OCI-LY7 (cell line): ENCODE data around the gene RELCH. TPM values are rescaled to one million over a fixed set of nuclear protein-coding genes. Genes with fewer than 3 reads are reported as not detected.

Experiments used
- BruUV-seq: library from RNA; stranded (reverse); fragments of 400-500 nt; replicated peaks from 2 replicates; lab custom pipeline; 2021; lab: Mats Ljungman, UMichigan
- CTCF ChIA-PET: fragments of 300-600 bp; sonication (Branson Sonifier 250); formaldehyde crosslinking; loops from one replicate; lab custom pipeline; 2022; ENCODE audit warnings: antibody characterized with exemption; ENCODE audit not compliant: unreplicated experiment; lab: Charles Lee
- POLR2A ChIA-PET: fragments of 300-600 bp; sonication (Branson Sonifier 250); formaldehyde crosslinking; loops from one replicate; lab custom pipeline; 2022; ENCODE audit warnings: antibody characterized with exemption; lab: Charles Lee
- DNase-seq: peaks from one replicate; pipeline ENCODE4 v3.0.0-alpha.2; 2015; ENCODE audit warnings: low spot score
- H2AFZ ChIP-seq: fragments of 200-600 bp; sonication (generic), shearing (Covaris generic); 2 replicates; pipeline ENCODE4 v1.6.1; 2014; ENCODE audit warnings: mild to moderate bottlenecking, antibody characterized with exemption, low read length, moderate library complexity
- H3K27ac ChIP-seq: fragments of 200-600 bp; sonication (generic); 2 replicates; pipeline ENCODE4 v1.5.1; 2014; ENCODE audit warnings: mixed run types, low read depth, mild to moderate bottlenecking, moderate library complexity, low read length, inconsistent platforms; ENCODE audit not compliant: poor library complexity, severe bottlenecking
- H3K36me3 ChIP-seq: fragments of 200-600 bp; sonication (generic); 2 replicates; pipeline ENCODE4 v1.6.1; 2014; ENCODE audit warnings: mild to moderate bottlenecking, antibody characterized with exemption, low read length, moderate library complexity, mixed read lengths; ENCODE audit not compliant: insufficient read depth
- H3K4me1 ChIP-seq: fragments of 200-600 bp; sonication (generic); 2 replicates; pipeline ENCODE4 v1.5.1; 2014; ENCODE audit warnings: mild to moderate bottlenecking, low read length; ENCODE audit not compliant: insufficient read depth, poor library complexity, severe bottlenecking
- H3K4me2 ChIP-seq: fragments of 200-600 bp; sonication (generic); 2 replicates; pipeline ENCODE4 v1.6.1; 2014; ENCODE audit warnings: mild to moderate bottlenecking, low read length
- H3K4me3 ChIP-seq: fragments of 200-600 bp; sonication (generic); 2 replicates; pipeline ENCODE4 v1.5.1; 2014; ENCODE audit warnings: mild to moderate bottlenecking, low read depth, low read length; ENCODE audit not compliant: poor library complexity, severe bottlenecking
- H3K79me2 ChIP-seq: fragments of 200-600 bp; sonication (generic); 2 replicates; pipeline ENCODE4 v1.6.1; 2016; ENCODE audit warnings: low read depth, mild to moderate bottlenecking, low read length, moderate library complexity, mixed read lengths; ENCODE audit not compliant: insufficient read depth
- H3K9me2 ChIP-seq: fragments of 200-600 bp; sonication (generic); 2 replicates; pipeline ENCODE4 v1.6.1; 2016; ENCODE audit warnings: mild to moderate bottlenecking, low read length, mixed read lengths; ENCODE audit not compliant: insufficient read depth
- H3K9me3 ChIP-seq: fragments of 200-600 bp; sonication (generic); 2 replicates; pipeline ENCODE4 v1.6.1; 2014; ENCODE audit warnings: mild to moderate bottlenecking, mixed run types, low read length, mixed read lengths
- H4K20me1 ChIP-seq: fragments of 200-600 bp; sonication (generic); 2 replicates; pipeline ENCODE4 v1.6.1; 2014; ENCODE audit warnings: mild to moderate bottlenecking, antibody characterized with exemption, low read length, moderate library complexity, mixed read lengths; ENCODE audit not compliant: insufficient read depth
- CTCF ChIP-seq: fragments of 200-600 bp; sonication (generic); conservative IDR thresholded peaks from 2 replicates; pipeline ENCODE4 v1.5.1; 2014; ENCODE audit warnings: mild to moderate bottlenecking, antibody characterized with exemption, low read length, moderate library complexity, mixed read lengths
- EZH2phosphoT487 ChIP-seq: fragments of 200-600 bp; sonication (generic); IDR thresholded peaks from 2 replicates; pipeline ENCODE4 v1.6.1; 2018; ENCODE audit warnings: low read depth, borderline replicate concordance, mild to moderate bottlenecking, mixed run types, antibody characterized with exemption, low read length, moderate library complexity, mixed read lengths
- intact Hi-C: fragments of 100-400 bp; cut with micrococcal nuclease; formaldehyde crosslinking; loops from one replicate; pipeline ENCODE4 v1.10.0; 2022; ENCODE audit not compliant: unreplicated experiment
- total RNA-seq, 2 experiments: library from RNA; depleted of rRNA in 1 of 2; stranded (reverse); fragments of >200 nt in 1 of 2; shearing (Covaris generic) in 1 of 2; gene quantifications; 2 replicates each; pipeline ENCODE4 v1.2.3, GENCODE V29; 2014 to 2022

RELCH gene
- total RNA-seq, 2 experiments from 2014 or later: 21.2 to 23.1 TPM

DNA sequence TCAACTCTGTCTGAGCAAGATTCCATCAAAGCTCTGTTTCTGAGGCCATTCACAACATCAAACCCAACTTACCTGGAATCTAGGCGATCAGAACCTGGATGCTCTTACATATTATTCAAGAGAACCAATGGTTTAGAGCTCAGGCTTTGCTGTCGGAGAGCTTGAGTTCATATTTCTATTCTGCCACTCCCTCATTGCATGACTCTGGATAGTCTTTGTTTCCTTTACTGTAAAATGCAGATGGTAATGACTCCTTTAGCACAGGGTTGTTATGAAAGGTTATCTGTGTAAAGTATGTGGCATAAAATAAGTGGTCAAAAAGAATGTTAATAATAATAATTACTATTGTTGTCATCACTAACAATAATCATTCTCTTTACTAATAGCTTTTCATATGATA is 12.6 kb downstream of the RELCH start:
- Histone ChIP-seq H3K9me3 (no peaks in the 10 kb centered on the region), H3K36me3 (no peaks in the 10 kb centered on the region; the same call in 1 of the 2 replicates), H4K20me1 (no peaks in the 10 kb centered on the region), H3K27ac (no peak overlapping the region), H3K4me3 (no peak overlapping the region), H3K79me2 (peaks cover 77% of the 10 kb centered on the region), H3K9me2 (no peaks in the 10 kb centered on the region), H2AFZ (no peak overlapping the region), H3K4me2 (no peak overlapping the region), H3K4me1 (peaks cover 8% of the 10 kb centered on the region)
- no peak for DNase-seq
- no TSS peak for BruUV-seq
- TF ChIP-seq CTCF (no peak), EZH2phosphoT487 (no peak)
- ChIA-PET CTCF (no interaction called here), POLR2A (interaction anchor here (0.8 to 1.0 kb wide), 3 partner anchors 9 to 43 kb away, joined by 3 read pairs; no protein-coding TSS in a partner anchor)
- intact Hi-C loops: no loop called here

DNA sequence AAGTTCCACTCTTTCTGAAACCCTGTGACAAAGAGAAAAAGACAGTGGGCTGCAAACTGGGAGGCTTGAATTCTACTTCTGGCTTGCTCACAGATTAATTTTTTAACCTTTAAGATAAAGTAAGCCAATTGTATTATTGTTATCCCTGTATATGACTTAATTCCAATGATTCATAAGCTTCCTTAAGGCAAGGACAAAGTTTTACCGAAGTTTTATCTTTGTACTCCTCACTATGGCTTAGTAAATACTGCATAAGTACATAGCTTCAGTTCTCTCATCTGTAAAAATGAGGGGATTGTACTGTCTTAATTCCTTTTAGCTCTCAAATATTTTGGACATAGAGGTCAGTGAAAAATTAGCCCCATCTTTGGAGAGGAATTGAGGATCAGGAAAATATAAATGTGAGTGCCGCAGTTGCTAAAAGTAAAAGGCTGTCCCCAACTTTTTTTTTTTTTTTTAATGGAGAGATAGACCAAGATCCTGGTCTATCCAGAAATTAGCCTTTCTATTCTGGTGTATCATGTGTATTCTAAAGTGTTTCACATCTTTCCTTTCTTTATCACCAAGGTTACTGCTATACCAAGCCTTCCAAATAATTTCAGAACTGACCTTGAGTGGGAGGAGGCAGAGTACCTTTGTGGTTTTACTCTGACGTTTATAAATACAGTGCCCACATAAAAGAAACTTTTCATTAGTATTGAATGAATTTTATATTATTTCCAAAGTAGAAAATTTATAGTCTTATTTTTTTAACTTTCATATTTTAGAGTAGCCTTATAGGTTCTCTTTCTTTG is 13.3 kb downstream of the RELCH start:
- Histone ChIP-seq H4K20me1 (no peaks in the 10 kb centered on the region), H3K9me2 (no peaks in the 10 kb centered on the region), H3K27ac (no peak overlapping the region), H3K4me2 (no peak overlapping the region), H3K4me3 (no peak overlapping the region), H3K79me2 (peaks cover 74% of the 10 kb centered on the region), H2AFZ (no peak overlapping the region), H3K36me3 (no peaks in the 10 kb centered on the region; the same call in 1 of the 2 replicates), H3K9me3 (no peaks in the 10 kb centered on the region), H3K4me1 (peaks cover 8% of the 10 kb centered on the region)
- DNase-seq: no peak
- no TSS peak for BruUV-seq
- intact Hi-C loops: no loop called here
- POLR2A ChIA-PET: interaction anchor here (0.6 to 0.9 kb wide), 3 partner anchors 23 to 54 kb away, joined by 3 to 8 read pairs (median 3); no protein-coding TSS in a partner anchor
- CTCF ChIA-PET: no interaction called here
- TF ChIP-seq CTCF (no peak), EZH2phosphoT487 (no peak)

GRCh38 chr18:62201870-62202269 is 14.8 kb downstream of the RELCH start:
- no peak for TF ChIP-seq EZH2phosphoT487
- no peak for TF ChIP-seq CTCF
- H3K79me2 ChIP-seq: peaks cover 69% of the 10 kb centered on the region
- POLR2A ChIA-PET: interaction anchor here (1.0 kb wide), 1 partner anchor 149 kb away, joined by 3 read pairs; no protein-coding TSS in a partner anchor
- no peak overlapping the region for H2AFZ ChIP-seq
- DNase-seq: no peak
- H3K4me2 ChIP-seq: no peak overlapping the region
- intact Hi-C loops: no loop called here
- H3K9me2 ChIP-seq: no peaks in the 10 kb centered on the region
- no peak overlapping the region for H3K4me3 ChIP-seq
- BruUV-seq: no TSS peak
- CTCF ChIA-PET: no interaction called here
- no peaks in the 10 kb centered on the region; the same call in 1 of the 2 replicates for H3K36me3 ChIP-seq
- H4K20me1 ChIP-seq: no peaks in the 10 kb centered on the region
- no peaks in the 10 kb centered on the region for H3K9me3 ChIP-seq
- H3K4me1 ChIP-seq: peaks cover 8% of the 10 kb centered on the region
- no peak overlapping the region for H3K27ac ChIP-seq
